Measurements from ENCODE around the gene S100A8.
"Not testable (repeated sequence)": the region's sequence is repeated elsewhere in the genome, so short reads cannot be mapped to it uniquely, and the experiment has no call there.

- not testable (repeated sequence) for TF ChIP-seq CTCF, POLR2A (IDR thresholded peaks at IDR 0.05)
Observed at GRCh38 chr1:153407274-153407673, 16.4 kb upstream of the S100A8 start.

Measured in heart left ventricle (tissue), 13 donors.